Endothelial cell of umbilical vein (primary cell): ENCODE data around the gene LEAP2. TPM values are rescaled to one million over a fixed set of nuclear protein-coding genes. Genes with fewer than 3 reads are reported as not detected.

Experiments
- BruUV-seq: library from RNA; stranded (reverse); fragments of 400-500 nt; replicated peaks from 2 replicates; lab custom pipeline; 2021; lab: Mats Ljungman, UMichigan
- CTCF ChIA-PET: fragments of 300-600, 350-600 bp; sonication (Branson Sonifier 250); formaldehyde crosslinking; loops from one replicate; lab custom pipeline; 2021; ENCODE audit warnings: antibody characterized with exemption, inconsistent platforms; lab: Charles Lee
- POLR2A ChIA-PET: fragments of 300-600, 350-600 bp; sonication (Branson Sonifier 250); formaldehyde crosslinking; loops from one replicate; lab custom pipeline; 2021; ENCODE audit warnings: antibody characterized with exemption, inconsistent platforms; lab: Charles Lee
- DNase-seq: peaks from one replicate; pipeline ENCODE4 v3.0.0-alpha.2; 2011; ENCODE audit warnings: low read depth, low spot score
- FAIRE-seq: peaks from 2 replicates; lab custom pipeline; 2011; peaks lifted over from hg19 to GRCh38; lab: Jason Lieb, UNC
- H2AFZ ChIP-seq: 2 replicates; pipeline ENCODE4 v1.6.0; 2012; ENCODE audit warnings: low read depth, low read length, control low read depth, inconsistent platforms
- H3K27ac ChIP-seq: 2 replicates; pipeline ENCODE4 v1.5.1; 2011; ENCODE audit warnings: low read depth, mild to moderate bottlenecking, control low read depth, low read length, moderate library complexity; ENCODE audit not compliant: insufficient read depth
- H3K27me3 ChIP-seq, 2 experiments: 2 replicates each; pipeline versions ENCODE4 v1.6.0 to v1.6.1; 2011; ENCODE audit warnings: low read length in 2 of 2, mixed read lengths in 1 of 2; ENCODE audit not compliant: control insufficient read depth in 2 of 2, insufficient read depth in 2 of 2
- H3K36me3 ChIP-seq, 2 experiments: 2 replicates in 1 of 2; 3 replicates in 1 of 2; pipeline ENCODE4 v1.5.1; 2011; ENCODE audit warnings: low read length in 2 of 2, mild to moderate bottlenecking in 1 of 2, moderate library complexity in 1 of 2; ENCODE audit not compliant: control insufficient read depth in 2 of 2, insufficient read depth in 2 of 2; ENCODE audit errors: extremely low read depth in 1 of 2
- H3K4me1 ChIP-seq: 3 replicates; pipeline ENCODE4 v1.5.1; 2011; ENCODE audit warnings: mild to moderate bottlenecking, low read length; ENCODE audit not compliant: control insufficient read depth, insufficient read depth; ENCODE audit errors: extremely low read depth
- H3K4me2 ChIP-seq: 2 replicates; pipeline ENCODE4 v1.6.1; 2011; ENCODE audit warnings: low read length, control low read depth, mixed read lengths; ENCODE audit not compliant: insufficient read depth
- H3K4me3 ChIP-seq, 3 experiments: fragments of 200-600 bp in 1 of 3; sonication (generic), shearing (Covaris generic) in 1 of 3; replicated peaks in 1 of 3; 2 replicates each; pipeline ENCODE4 v1.5.1; 2011 to 2016; ENCODE audit warnings: control low read depth in 3 of 3, low read length in 3 of 3, mild to moderate bottlenecking in 2 of 3, inconsistent platforms in 1 of 3, low read depth in 1 of 3, moderate library complexity in 1 of 3; ENCODE audit not compliant: insufficient read depth in 1 of 3
- H3K79me2 ChIP-seq: 2 replicates; pipeline ENCODE4 v1.6.0; 2012; ENCODE audit warnings: low read length, inconsistent platforms; ENCODE audit not compliant: control insufficient read depth, insufficient read depth
- H3K9ac ChIP-seq: replicated peaks from 2 replicates; pipeline ENCODE3; 2011; ENCODE audit warnings: low read length, control low read depth; ENCODE audit not compliant: insufficient read depth; ENCODE audit errors: extremely low read depth
- H3K9me1 ChIP-seq: replicated peaks from 3 replicates; pipeline ENCODE4 v1.6.0; 2011; ENCODE audit warnings: mild to moderate bottlenecking, low read length; ENCODE audit not compliant: control insufficient read depth, insufficient read depth; ENCODE audit errors: extremely low read depth
- H3K9me3 ChIP-seq: replicated peaks from 2 replicates; pipeline ENCODE4 v1.5.1; 2012; ENCODE audit warnings: low read length, inconsistent platforms; ENCODE audit not compliant: control insufficient read depth, insufficient read depth
- H4K20me1 ChIP-seq: replicated peaks from 2 replicates; pipeline ENCODE3; 2011; ENCODE audit warnings: mild to moderate bottlenecking, low read length; ENCODE audit not compliant: control insufficient read depth, insufficient read depth; ENCODE audit errors: extremely low read depth
- EZH2 ChIP-seq: IDR thresholded peaks from 2 replicates; pipeline ENCODE4 v1.6.1; 2012; ENCODE audit warnings: borderline replicate concordance, low read depth, mild to moderate bottlenecking, moderate library complexity, low read length, inconsistent platforms; ENCODE audit not compliant: severe bottlenecking
- FOS ChIP-seq: IDR thresholded peaks from 2 replicates; pipeline ENCODE4 v1.6.1; 2011; ENCODE audit warnings: mild to moderate bottlenecking, low read length, moderate library complexity, borderline replicate concordance; ENCODE audit not compliant: insufficient read depth
- GATA2 ChIP-seq: IDR thresholded peaks from 2 replicates; pipeline ENCODE4 v1.7.0; 2011; ENCODE audit warnings: low read depth, mild to moderate bottlenecking, moderate library complexity, mixed read lengths, low read length; ENCODE audit not compliant: insufficient read length, insufficient read depth
- JUN ChIP-seq: IDR thresholded peaks from 2 replicates; pipeline ENCODE4 v1.6.1; 2011; ENCODE audit warnings: borderline replicate concordance, low read depth; ENCODE audit not compliant: insufficient read length, insufficient read depth
- MYC ChIP-seq: IDR thresholded peaks from one replicate; pipeline ENCODE4 v1.6.1; 2011; ENCODE audit warnings: mild to moderate bottlenecking, low read depth, low read length
- POLR2A ChIP-seq: IDR thresholded peaks from 2 replicates; pipeline ENCODE4 v1.6.1; 2012; ENCODE audit warnings: low read depth, mild to moderate bottlenecking, control low read depth, low read length
- POLR2AphosphoS5 ChIP-seq: IDR thresholded peaks from 2 replicates; pipeline ENCODE4 v1.6.1; 2012; ENCODE audit warnings: low read depth, mild to moderate bottlenecking, control low read depth, low read length, moderate library complexity; ENCODE audit not compliant: insufficient read depth
- dilution Hi-C: fragments of 300-500 bp; cut with MboI; formaldehyde crosslinking; loops from one replicate; pipeline ENCODE4 v1.15.0; 2019; ENCODE audit warnings: low sequenced_read_pairs; ENCODE audit not compliant: extremely low pct_ligation_motif_present
- intact Hi-C: fragments of 100-400 bp; cut with micrococcal nuclease; formaldehyde crosslinking; loops from one replicate; pipeline ENCODE4 v1.10.0; 2022
- polyA plus RNA-seq, 4 experiments: library from polyadenylated mRNA; depleted of rRNA in 3 of 4; stranded (reverse) in 3 of 4; unstranded in 1 of 4; fragments of >200 nt; gene quantifications; 2 replicates each; pipeline versions ENCODE4 v1.2.1 to v1.2.3, GENCODE V29; 2011 to 2012; ENCODE audit warnings: missing spikeins in 1 of 4
- total RNA-seq: library from RNA; stranded (reverse); gene quantifications from 2 replicates; pipeline ENCODE4 v1.2.3, GENCODE V29; 2021
- TF ChIP-seq, protein P1 (sequence below): IDR thresholded peaks from 2 replicates; pipeline ENCODE4 v1.6.1; 2011; ENCODE audit not compliant: insufficient read depth, insufficient read length
- TF ChIP-seq, protein P2 (sequence below), 2 donors: IDR thresholded peaks; 1 replicate in 1 of 2; 2 replicates in 1 of 2; pipeline ENCODE4 v1.5.1; 2011; ENCODE audit warnings: low read length in 2 of 2, mild to moderate bottlenecking in 2 of 2, moderate library complexity in 2 of 2, control low read depth in 1 of 2, inconsistent platforms in 1 of 2, low read depth in 1 of 2; ENCODE audit not compliant: insufficient read depth in 1 of 2; ENCODE audit errors: extremely low read depth in 1 of 2

LEAP2 gene
- total and polyA plus RNA-seq, 2 donors (not counting 3 experiments of a cell fraction or from before 2014, with no cell fraction given) = 0.37 to 0.40 TPM

DNA sequence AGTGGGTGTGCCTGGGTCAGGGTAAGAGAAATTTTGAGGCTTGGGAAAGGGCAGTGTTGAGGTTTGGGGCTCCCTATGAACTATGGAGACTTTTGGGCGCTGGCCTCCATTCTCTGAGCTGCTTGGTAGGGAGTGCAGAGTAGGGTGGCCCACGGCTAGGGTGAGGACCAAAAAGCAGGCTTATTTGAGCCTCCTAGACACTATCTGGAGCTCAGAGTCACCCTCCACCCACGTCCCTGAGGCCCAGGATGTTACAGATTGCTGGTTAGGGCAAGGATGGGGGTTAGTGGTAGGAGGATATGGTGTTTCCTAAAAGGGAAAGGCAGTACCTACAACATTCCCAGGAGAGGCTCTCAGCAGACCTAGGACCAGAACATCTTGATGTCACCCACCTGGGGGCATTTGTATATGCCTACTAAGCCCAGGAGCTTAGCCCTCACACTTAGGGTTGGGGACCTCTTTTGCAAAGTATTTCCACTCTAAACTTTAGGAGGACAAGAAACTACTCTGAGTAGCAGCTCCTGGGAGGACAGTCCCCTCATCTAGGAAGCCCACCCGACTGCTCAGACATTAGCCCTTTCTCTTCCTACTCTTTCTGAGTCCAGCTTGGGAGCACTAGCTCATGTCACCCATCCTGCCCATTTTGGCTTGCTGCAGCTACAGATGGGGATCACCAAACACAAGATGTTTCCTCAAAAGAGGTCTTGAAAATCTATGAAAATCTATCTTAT is 45.4 kb upstream of the LEAP2 start:
- Histone ChIP-seq H3K27me3 (no peaks in the 10 kb centered on the region), H3K9me1 (no peaks in the 10 kb centered on the region), H3K4me2 (no peak overlapping the region), H3K4me1 (peaks cover 12% of the 10 kb centered on the region), H3K79me2 (no peaks in the 10 kb centered on the region), H3K27ac (no peak overlapping the region), H4K20me1 (no peaks in the 10 kb centered on the region), H3K9ac (no peak overlapping the region), H2AFZ (no peak overlapping the region), H3K36me3 (peaks cover 2 to 4% of the 10 kb centered on the region in 2 experiments), H3K9me3 (no peaks in the 10 kb centered on the region), H3K4me3 (no peak overlapping the region)
- BruUV-seq = no TSS peak
- intact Hi-C loops (loop anchor here (10.0 kb wide), 1 partner anchor 533 kb away; the partner anchor contains the start of gene SLC22A4), dilution Hi-C loops (no loop called here)
- no peak for TF ChIP-seq JUN
- TF ChIP-seq, protein P1, sequence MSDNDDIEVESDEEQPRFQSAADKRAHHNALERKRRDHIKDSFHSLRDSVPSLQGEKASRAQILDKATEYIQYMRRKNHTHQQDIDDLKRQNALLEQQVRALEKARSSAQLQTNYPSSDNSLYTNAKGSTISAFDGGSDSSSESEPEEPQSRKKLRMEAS = no peak
- TF ChIP-seq FOS = no peak
- TF ChIP-seq POLR2A = no peak
- no peak for TF ChIP-seq POLR2AphosphoS5
- no peak for TF ChIP-seq GATA2
- TF ChIP-seq, protein P2, sequence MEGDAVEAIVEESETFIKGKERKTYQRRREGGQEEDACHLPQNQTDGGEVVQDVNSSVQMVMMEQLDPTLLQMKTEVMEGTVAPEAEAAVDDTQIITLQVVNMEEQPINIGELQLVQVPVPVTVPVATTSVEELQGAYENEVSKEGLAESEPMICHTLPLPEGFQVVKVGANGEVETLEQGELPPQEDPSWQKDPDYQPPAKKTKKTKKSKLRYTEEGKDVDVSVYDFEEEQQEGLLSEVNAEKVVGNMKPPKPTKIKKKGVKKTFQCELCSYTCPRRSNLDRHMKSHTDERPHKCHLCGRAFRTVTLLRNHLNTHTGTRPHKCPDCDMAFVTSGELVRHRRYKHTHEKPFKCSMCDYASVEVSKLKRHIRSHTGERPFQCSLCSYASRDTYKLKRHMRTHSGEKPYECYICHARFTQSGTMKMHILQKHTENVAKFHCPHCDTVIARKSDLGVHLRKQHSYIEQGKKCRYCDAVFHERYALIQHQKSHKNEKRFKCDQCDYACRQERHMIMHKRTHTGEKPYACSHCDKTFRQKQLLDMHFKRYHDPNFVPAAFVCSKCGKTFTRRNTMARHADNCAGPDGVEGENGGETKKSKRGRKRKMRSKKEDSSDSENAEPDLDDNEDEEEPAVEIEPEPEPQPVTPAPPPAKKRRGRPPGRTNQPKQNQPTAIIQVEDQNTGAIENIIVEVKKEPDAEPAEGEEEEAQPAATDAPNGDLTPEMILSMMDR (IDR thresholded peaks at IDR 0.05; ENCODE audit: extremely low read depth in 1 of 2, insufficient read depth in 1 of 2, low read depth in 1 of 2, low read length in 2 of 2) = no peak
- TF ChIP-seq MYC = no peak
- TF ChIP-seq EZH2 = no peak
- POLR2A ChIA-PET = no interaction called here
- no peak for FAIRE-seq
- DNase-seq = no peak
- CTCF ChIA-PET = interaction anchor here (0.8 to 9.9 kb wide), 8 partner anchors 8 to 442 kb away, joined by 3 to 122 read pairs (median 4); no protein-coding TSS in a partner anchor
